ENCODE measurements around the gene PLEKHH2.

The PLEKHH2 gene

GRCh38 chr2:43764086-43764705 lies 127.1 kb downstream of the PLEKHH2 start:
- DNase-seq: no peak

GRCh38 chr2:43766006-43766405 lies 128.9 kb downstream of the PLEKHH2 start:
- peak; percentile 11 for DNase-seq

- DNase-seq: peak; percentile 89
These were observed 137.0 kb downstream of the PLEKHH2 start, which contains the start of gene DYNC2LI1 for GRCh38 chr2:43773876-43774613. Gene DYNC2LI1 (plus strand): TSS chr2:43774039. CDS start chr2:43774139, 100 bp downstream.

GRCh38 chr2:43774617-43775016 lies 137.6 kb downstream of the PLEKHH2 start:
- DNase-seq: no peak

GRCh38 chr2:43776324-43776723 lies 139.3 kb downstream of the PLEKHH2 start:
- DNase-seq: no peak

GRCh38 chr2:43777306-43777926 lies 140.4 kb downstream of the PLEKHH2 start:
- no peak for DNase-seq

GRCh38 chr2:43778233-43778632 lies 141.2 kb downstream of the PLEKHH2 start:
- DNase-seq: no peak

GRCh38 chr2:43787895-43788294 lies 150.8 kb downstream of the PLEKHH2 start:
- DNase-seq: no peak

GRCh38 chr2:43788646-43789045 lies 151.6 kb downstream of the PLEKHH2 start:
- no peak for DNase-seq

GRCh38 chr2:43790147-43790546 lies 153.1 kb downstream of the PLEKHH2 start:
- no peak for DNase-seq

- no peak for DNase-seq
These were observed 154.1 kb downstream of the PLEKHH2 start for GRCh38 chr2:43791035-43791765.

GRCh38 chr2:43792653-43793052 lies 155.6 kb downstream of the PLEKHH2 start:
- no peak for DNase-seq

GRCh38 chr2:43794956-43795355 lies 157.9 kb downstream of the PLEKHH2 start:
- DNase-seq: no peak

- DNase-seq: no peak
These were observed 159.1 kb downstream of the PLEKHH2 start for GRCh38 chr2:43796206-43796605.

- DNase-seq: no peak
These were observed 161.2 kb downstream of the PLEKHH2 start for GRCh38 chr2:43798300-43798699.

GRCh38 chr2:43800894-43801293 lies 163.8 kb downstream of the PLEKHH2 start:
- DNase-seq: no peak

GRCh38 chr2:43802135-43802534 lies 165.1 kb downstream of the PLEKHH2 start:
- DNase-seq: no peak

GRCh38 chr2:43803113-43803512 lies 166.1 kb downstream of the PLEKHH2 start:
- no peak for DNase-seq

GRCh38 chr2:43806719-43807031 lies 169.6 kb downstream of the PLEKHH2 start:
- no peak for DNase-seq

- no peak for DNase-seq
These were observed 173.4 kb downstream of the PLEKHH2 start for GRCh38 chr2:43810452-43810851.

- DNase-seq: no peak
These were observed 173.8 kb downstream of the PLEKHH2 start for GRCh38 chr2:43810888-43811287.

GRCh38 chr2:43812006-43812405 lies 174.9 kb downstream of the PLEKHH2 start:
- no peak for DNase-seq

- no peak for DNase-seq
These were observed 175.9 kb downstream of the PLEKHH2 start for GRCh38 chr2:43812947-43813346.

- DNase-seq: no peak
These were observed 177.7 kb downstream of the PLEKHH2 start for GRCh38 chr2:43814711-43815110.

All from NCI-H510A (cell line).